ENCODE measurements around the gene PSMC1.

PSMC1 gene

GRCh38 chr14:90305176-90305601 lies 48.8 kb downstream of the PSMC1 start:
- Histone ChIP-seq H3K9ac (ENCODE audit: low read length) (no peak overlapping the region), H3K9me3 (ENCODE audit: insufficient read depth, low read length) (no peaks in the 10 kb centered on the region), H3K4me3 (ENCODE audit: insufficient read depth, low read length, poor library complexity, severe bottlenecking) (no peak overlapping the region), H3K4me2 (ENCODE audit: low read depth, low read length, poor library complexity, severe bottlenecking) (no peak overlapping the region), H3K36me3 (ENCODE audit: low read length) (peaks cover 4% of the 10 kb centered on the region; the same call in 1 of the 2 replicates), H3K79me2 (ENCODE audit: insufficient read depth, low read length) (no peaks in the 10 kb centered on the region), H3K27ac (ENCODE audit: low read depth, low read length) (no peak overlapping the region), H3K27me3 (ENCODE audit: low read length) (no peaks in the 10 kb centered on the region), H3F3A (ENCODE audit: insufficient read depth) (0 out of 2 replicates have a peak, but pooled peaks cover 6% of the 10 kb centered on the region), H2AFZ (ENCODE audit: low read depth, low read length, severe bottlenecking) (no peak overlapping the region), H3K9me2 (replicated peaks; ENCODE audit: insufficient read depth, low read length) (no peaks in the 10 kb centered on the region), H4K20me1 (ENCODE audit: low read depth, low read length) (no peaks in the 10 kb centered on the region)
- TF ChIP-seq CTCF (IDR thresholded peaks at IDR 0.05; ENCODE audit: insufficient read depth, low read length, poor library complexity, severe bottlenecking) = no peak
- no peak for TF ChIP-seq EZH2phosphoT487 (conservative IDR thresholded peaks at IDR 0.05; ENCODE audit: low read length)

- no peak for TF ChIP-seq CTCF (IDR thresholded peaks at IDR 0.05; ENCODE audit: insufficient read depth, low read length, poor library complexity, severe bottlenecking)
- Histone ChIP-seq H2AFZ (ENCODE audit: low read depth, low read length, severe bottlenecking) (no peak overlapping the region), H4K20me1 (ENCODE audit: low read depth, low read length) (no peaks in the 10 kb centered on the region), H3F3A (ENCODE audit: insufficient read depth) (no peaks in the 10 kb centered on the region), H3K79me2 (ENCODE audit: insufficient read depth, low read length) (no peaks in the 10 kb centered on the region), H3K27ac (ENCODE audit: low read depth, low read length) (no peak overlapping the region), H3K36me3 (ENCODE audit: low read length) (peaks cover 6% of the 10 kb centered on the region; the same call in 1 of the 2 replicates), H3K27me3 (ENCODE audit: low read length) (no peaks in the 10 kb centered on the region), H3K9me2 (replicated peaks; ENCODE audit: insufficient read depth, low read length) (no peaks in the 10 kb centered on the region), H3K4me2 (ENCODE audit: low read depth, low read length, poor library complexity, severe bottlenecking) (no peak overlapping the region), H3K9ac (ENCODE audit: low read length) (no peak overlapping the region), H3K4me3 (ENCODE audit: insufficient read depth, low read length, poor library complexity, severe bottlenecking) (no peak overlapping the region), H3K9me3 (ENCODE audit: insufficient read depth, low read length) (no peaks in the 10 kb centered on the region)
Measured at GRCh38 chr14:90308561-90308960, 52.2 kb downstream of the PSMC1 start.

GRCh38 chr14:90317286-90317685 lies 60.9 kb downstream of the PSMC1 start:
- no peak for TF ChIP-seq CTCF (IDR thresholded peaks at IDR 0.05; ENCODE audit: insufficient read depth, low read length, poor library complexity, severe bottlenecking)
- TF ChIP-seq EZH2phosphoT487 (conservative IDR thresholded peaks at IDR 0.05; ENCODE audit: low read length) = no peak
- Histone ChIP-seq H3K36me3 (ENCODE audit: low read length) (peaks cover 3% of the 10 kb centered on the region; the same call in 1 of the 2 replicates), H3K9ac (ENCODE audit: low read length) (no peak overlapping the region), H3K4me2 (ENCODE audit: low read depth, low read length, poor library complexity, severe bottlenecking) (no peak overlapping the region), H3K9me2 (replicated peaks; ENCODE audit: insufficient read depth, low read length) (no peaks in the 10 kb centered on the region), H4K20me1 (ENCODE audit: low read depth, low read length) (no peaks in the 10 kb centered on the region; the same call in 1 of the 2 replicates), H3K79me2 (ENCODE audit: insufficient read depth, low read length) (peaks cover 30% of the 10 kb centered on the region), H3K27ac (ENCODE audit: low read depth, low read length) (no peak overlapping the region), H2AFZ (ENCODE audit: low read depth, low read length, severe bottlenecking) (no peak overlapping the region), H3K4me3 (ENCODE audit: insufficient read depth, low read length, poor library complexity, severe bottlenecking) (no peak overlapping the region), H3K9me3 (ENCODE audit: insufficient read depth, low read length) (no peaks in the 10 kb centered on the region), H3F3A (ENCODE audit: insufficient read depth) (no peaks in the 10 kb centered on the region), H3K27me3 (ENCODE audit: low read length) (no peaks in the 10 kb centered on the region)
